Measurements from ENCODE around the gene HSPA12A.

DNA sequence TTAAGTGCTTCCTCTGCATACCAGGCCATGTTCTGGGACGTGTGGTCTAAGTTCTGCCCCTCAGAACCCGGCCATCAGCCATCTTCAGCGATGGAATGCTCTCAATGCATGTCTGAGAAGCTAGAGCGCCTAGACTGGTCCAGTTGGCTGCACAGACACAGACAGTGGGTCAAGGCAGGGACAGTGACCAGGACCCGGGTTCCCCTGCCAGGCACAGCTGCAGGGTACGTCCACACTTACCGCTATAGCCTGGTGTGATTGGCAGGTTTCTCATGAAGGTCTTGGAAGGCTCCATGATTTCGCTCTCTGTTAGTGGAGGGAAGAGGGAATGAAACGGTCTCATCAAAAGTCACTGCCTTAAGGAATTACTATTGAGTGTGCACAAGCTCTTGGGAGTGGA lies 74.3 kb downstream of the HSPA12A start:
- TF ChIP-seq YY1 (IDR thresholded peaks at IDR 0.05; ENCODE audit: insufficient read depth, insufficient read length), result no peak
- TF ChIP-seq ZNF274 (IDR thresholded peaks at IDR 0.05; ENCODE audit: low read depth, low read length), result no peak

All from NT2/D1 (cell line).